Measurements from ENCODE around the gene SEPHS1. TPM values are rescaled to one million over a fixed set of nuclear protein-coding genes. Genes with fewer than 3 reads are reported as not detected.

The SEPHS1 gene
- total and polyA plus RNA-seq, 2 donors (not counting 1 experiment from before 2014, with no cell fraction given): 14.7 to 29.1 TPM

DNA sequence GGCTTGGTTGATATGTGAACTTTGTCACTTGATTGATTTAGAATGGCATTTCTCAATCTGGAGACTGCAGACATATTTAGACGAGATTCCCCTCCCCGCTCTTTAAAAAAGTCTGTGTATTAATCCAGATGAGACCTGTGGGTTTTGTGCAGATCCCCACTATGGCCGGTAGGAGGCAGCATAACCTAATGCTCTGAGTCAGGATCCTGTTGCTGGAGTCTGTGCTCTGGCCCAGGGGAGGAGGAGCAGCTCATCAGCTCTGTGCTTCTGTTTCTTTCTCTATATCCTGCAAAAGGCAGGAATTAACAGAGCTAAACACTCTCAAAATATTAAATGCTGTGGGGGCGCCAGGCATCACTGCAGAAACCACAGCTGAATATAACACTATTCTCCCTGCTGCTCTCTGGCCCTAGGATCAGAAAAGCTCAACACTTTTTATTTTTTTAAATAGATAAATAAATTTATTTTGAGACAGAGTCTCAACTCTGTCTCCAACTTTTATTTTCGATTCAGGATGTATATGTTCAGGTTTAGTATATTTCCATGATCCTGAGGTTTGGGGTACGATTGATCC, 23.9 kb upstream of the SEPHS1 start:
- no peaks in the 10 kb centered on the region for H3K36me3 ChIP-seq (replicated peaks in 1 of 2; ENCODE audit: control extremely low read depth in 1 of 2, control insufficient read depth in 1 of 2, extremely low read depth in 1 of 2, insufficient read depth in 2 of 2, low read length in 1 of 2)
- no peak for TF ChIP-seq EZH2 (IDR thresholded peaks at IDR 0.05; ENCODE audit: borderline replicate concordance, insufficient read depth, low read depth, low read length, poor library complexity, severe bottlenecking)
- TF ChIP-seq, protein P1, sequence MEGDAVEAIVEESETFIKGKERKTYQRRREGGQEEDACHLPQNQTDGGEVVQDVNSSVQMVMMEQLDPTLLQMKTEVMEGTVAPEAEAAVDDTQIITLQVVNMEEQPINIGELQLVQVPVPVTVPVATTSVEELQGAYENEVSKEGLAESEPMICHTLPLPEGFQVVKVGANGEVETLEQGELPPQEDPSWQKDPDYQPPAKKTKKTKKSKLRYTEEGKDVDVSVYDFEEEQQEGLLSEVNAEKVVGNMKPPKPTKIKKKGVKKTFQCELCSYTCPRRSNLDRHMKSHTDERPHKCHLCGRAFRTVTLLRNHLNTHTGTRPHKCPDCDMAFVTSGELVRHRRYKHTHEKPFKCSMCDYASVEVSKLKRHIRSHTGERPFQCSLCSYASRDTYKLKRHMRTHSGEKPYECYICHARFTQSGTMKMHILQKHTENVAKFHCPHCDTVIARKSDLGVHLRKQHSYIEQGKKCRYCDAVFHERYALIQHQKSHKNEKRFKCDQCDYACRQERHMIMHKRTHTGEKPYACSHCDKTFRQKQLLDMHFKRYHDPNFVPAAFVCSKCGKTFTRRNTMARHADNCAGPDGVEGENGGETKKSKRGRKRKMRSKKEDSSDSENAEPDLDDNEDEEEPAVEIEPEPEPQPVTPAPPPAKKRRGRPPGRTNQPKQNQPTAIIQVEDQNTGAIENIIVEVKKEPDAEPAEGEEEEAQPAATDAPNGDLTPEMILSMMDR (IDR thresholded peaks at IDR 0.05): peak; percentile 95
- peak; percentile 84 for DNase-seq
- Mint-ChIP-seq H3K9me3 (ENCODE audit: insufficient read depth) (no peaks in the 10 kb centered on the region), H3K4me3 (no peak overlapping the region), H3K27me3 (peaks cover 4% of the 10 kb centered on the region), H3K4me1 (no peaks in the 10 kb centered on the region), H3K27ac (no peak overlapping the region)
- H3K9me3 ChIP-seq (ENCODE audit: control extremely low read depth in 1 of 3, control insufficient read depth in 2 of 3, insufficient read depth in 1 of 3, low read length in 2 of 3): no peaks in the 10 kb centered on the region
- ChIA-PET CTCF (interaction anchor here (0.5 to 6.1 kb wide), 20 partner anchors 11 to 404 kb away, joined by 3 to 68 read pairs (median 5); partner anchors contain the start of gene PRPF18), POLR2A (no interaction called here)
- no peak overlapping the region for H3K27ac ChIP-seq (ENCODE audit: low read length in 2 of 2)
- H3K9ac ChIP-seq (ENCODE audit: low read length): no peak overlapping the region
- H4K20me1 ChIP-seq (ENCODE audit: control insufficient read depth, insufficient read depth, low read length, poor library complexity, severe bottlenecking): no peaks in the 10 kb centered on the region
- peak; percentile 96 for ATAC-seq (ENCODE audit: low read depth)
- no peak overlapping the region for H3K4me3 ChIP-seq (ENCODE audit: control extremely low read depth in 1 of 5, extremely low read depth in 1 of 5, insufficient read depth in 1 of 5, low read depth in 2 of 5, low read length in 4 of 5)
- 0% methylated on average over 1 of the region's 6 CpGs for WGBS (ENCODE audit: insufficient coverage)
- intact Hi-C loops (cut with micrococcal nuclease): loop anchor here (1.0 kb wide), 2 partner anchors 164 to 214 kb away; partner anchors contain the start of gene PRPF18
- no peaks in the 10 kb centered on the region for H3K79me2 ChIP-seq (ENCODE audit: control insufficient read depth, insufficient read depth, low read length)
- no peak overlapping the region for H3K4me2 ChIP-seq (replicated peaks; ENCODE audit: low read depth, low read length, poor library complexity, severe bottlenecking)
- no peaks in the 10 kb centered on the region for H3K27me3 ChIP-seq (replicated peaks in 1 of 4; ENCODE audit: control extremely low read depth in 1 of 4, control insufficient read depth in 3 of 4, insufficient read depth in 4 of 4, low read length in 3 of 4)
- H3K4me1 ChIP-seq (ENCODE audit: control insufficient read depth in 2 of 2, insufficient read depth in 2 of 2, low read length in 2 of 2): no peaks in the 10 kb centered on the region
- H2AFZ ChIP-seq (ENCODE audit: insufficient read depth, low read depth, low read length, poor library complexity, severe bottlenecking): no peak overlapping the region

GRCh38 chr10:13366891-13367290, 18.8 kb upstream of the SEPHS1 start:
- no peak overlapping the region for H3K4me3 ChIP-seq (ENCODE audit: control extremely low read depth in 1 of 5, extremely low read depth in 1 of 5, insufficient read depth in 1 of 5, low read depth in 2 of 5, low read length in 4 of 5)
- no peaks in the 10 kb centered on the region for H3K36me3 ChIP-seq (replicated peaks in 1 of 2; ENCODE audit: control extremely low read depth in 1 of 2, control insufficient read depth in 1 of 2, extremely low read depth in 1 of 2, insufficient read depth in 2 of 2, low read length in 1 of 2)
- DNase-seq (no peak), ATAC-seq (ENCODE audit: low read depth) (no peak)
- no peak overlapping the region for H3K4me3 Mint-ChIP-seq
- H3K27me3 Mint-ChIP-seq: peaks cover 4% of the 10 kb centered on the region
- intact Hi-C loops (cut with micrococcal nuclease): no loop called here
- H3K9me3 Mint-ChIP-seq (ENCODE audit: insufficient read depth): no peaks in the 10 kb centered on the region
- no peak overlapping the region for H2AFZ ChIP-seq (ENCODE audit: insufficient read depth, low read depth, low read length, poor library complexity, severe bottlenecking)
- no peaks in the 10 kb centered on the region for H3K4me1 Mint-ChIP-seq
- 100% methylated on average over 1 of the region's 4 CpGs for WGBS (ENCODE audit: insufficient coverage)
- H3K9me3 ChIP-seq (ENCODE audit: control extremely low read depth in 1 of 3, control insufficient read depth in 2 of 3, insufficient read depth in 1 of 3, low read length in 2 of 3): no peaks in the 10 kb centered on the region
- no peak overlapping the region for H3K27ac Mint-ChIP-seq
- H3K79me2 ChIP-seq (ENCODE audit: control insufficient read depth, insufficient read depth, low read length): no peaks in the 10 kb centered on the region
- CTCF ChIA-PET: interaction anchor here (1.6 kb wide), 1 partner anchor 17 kb away, joined by 4 read pairs; no protein-coding TSS in a partner anchor
- H3K4me2 ChIP-seq (replicated peaks; ENCODE audit: low read depth, low read length, poor library complexity, severe bottlenecking): no peak overlapping the region
- H3K9ac ChIP-seq (ENCODE audit: low read length): no peak overlapping the region
- H3K27ac ChIP-seq (ENCODE audit: low read length in 2 of 2): no peak overlapping the region
- H4K20me1 ChIP-seq (ENCODE audit: control insufficient read depth, insufficient read depth, low read length, poor library complexity, severe bottlenecking): no peaks in the 10 kb centered on the region
- no peaks in the 10 kb centered on the region for H3K27me3 ChIP-seq (replicated peaks in 1 of 4; ENCODE audit: control extremely low read depth in 1 of 4, control insufficient read depth in 3 of 4, insufficient read depth in 4 of 4, low read length in 3 of 4)
- TF ChIP-seq EZH2 (IDR thresholded peaks at IDR 0.05; ENCODE audit: borderline replicate concordance, insufficient read depth, low read depth, low read length, poor library complexity, severe bottlenecking): no peak
- TF ChIP-seq, protein P1 (IDR thresholded peaks at IDR 0.05): no peak
- POLR2A ChIA-PET: no interaction called here
- no peaks in the 10 kb centered on the region for H3K4me1 ChIP-seq (ENCODE audit: control insufficient read depth in 2 of 2, insufficient read depth in 2 of 2, low read length in 2 of 2)
